WTC11 (cell line): ENCODE measurements around the gene MRPL34.

Experiments used
- ATF2 ChIP-seq: sonication (generic); formaldehyde crosslinking; IDR thresholded peaks from 2 replicates; pipeline ENCODE4 v1.8.1; 2022; ENCODE audit warnings: low read depth, missing genetic modification reagents, borderline replicate concordance
- CTCF ChIP-seq: fragments of 200-600 bp; IDR thresholded peaks from 2 replicates; pipeline ENCODE4 v1.8.0; 2022; ENCODE audit warnings: antibody characterized with exemption
- ELF4 ChIP-seq: sonication (generic); formaldehyde crosslinking; IDR thresholded peaks from 2 replicates; pipeline ENCODE4 v1.8.1; 2022; ENCODE audit warnings: low read depth, mild to moderate bottlenecking, moderate library complexity, missing genetic modification reagents
- GABPB1 ChIP-seq: sonication (generic); formaldehyde crosslinking; IDR thresholded peaks from 2 replicates; pipeline ENCODE4 v1.8.1; 2023; ENCODE audit warnings: mild to moderate bottlenecking, missing genetic modification reagents
- SMAD4 ChIP-seq: sonication (generic); formaldehyde crosslinking; IDR thresholded peaks from 2 replicates; pipeline ENCODE4 v1.8.0; 2022; ENCODE audit warnings: mild to moderate bottlenecking, missing genetic modification reagents
- SP1 ChIP-seq: sonication (generic); formaldehyde crosslinking; conservative IDR thresholded peaks from 2 replicates; pipeline ENCODE4 v1.8.1; 2022; ENCODE audit warnings: missing genetic modification reagents
- ZNF138 ChIP-seq: sonication (generic); formaldehyde crosslinking; conservative IDR thresholded peaks from 2 replicates; pipeline ENCODE4 v1.8.1; 2022; ENCODE audit warnings: mild to moderate bottlenecking, moderate library complexity, missing genetic modification reagents

GRCh38 chr19:17294051-17294891, 11.4 kb upstream of the MRPL34 start:
- TF ChIP-seq CTCF (no peak), GABPB1 (CRISPR knock-in tag) (no peak), SMAD4 (no peak), ATF2 (CRISPR knock-in tag) (no peak), ELF4 (CRISPR knock-in tag) (no peak), ZNF138 (CRISPR knock-in tag) (no peak), SP1 (CRISPR knock-in tag) (peak; percentile 86)
